PC-3 (cell line): Measurements from ENCODE around the gene LCE1D. TPM values are rescaled to one million over a fixed set of nuclear protein-coding genes. Genes with fewer than 3 reads are reported as not detected.

Experiments used
- ATAC-seq: fragments of 200-7000 bp; cut with Tn5 transposase; 2 replicates; pipeline ENCODE4 v1.9.1; 2020; ENCODE audit warnings: mild to moderate bottlenecking, moderate library complexity
- BruUV-seq: library from RNA; stranded (reverse); fragments of 400-500 nt; replicated peaks from 2 replicates; lab custom pipeline; 2021; lab: Mats Ljungman, UMichigan
- CTCF ChIA-PET: fragments of 300-600 bp; sonication (Branson Sonifier 250); formaldehyde crosslinking; loops from one replicate; lab custom pipeline; 2022; ENCODE audit warnings: antibody characterized with exemption; lab: Charles Lee
- POLR2A ChIA-PET: fragments of 300-600 bp; sonication (Branson Sonifier 250); formaldehyde crosslinking; loops from one replicate; lab custom pipeline; 2022; ENCODE audit warnings: antibody characterized with exemption; ENCODE audit not compliant: unreplicated experiment; lab: Charles Lee
- DNase-seq: peaks from one replicate; pipeline ENCODE4 v3.0.0-alpha.2; 2015
- H2AFZ ChIP-seq: fragments of 300-600 bp; sonication (generic); 2 replicates; pipeline ENCODE4 v1.6.0; 2016; ENCODE audit warnings: antibody characterized with exemption, low read length
- H3F3A ChIP-seq: fragments of 300-600 bp; sonication (generic); one replicate; pipeline ENCODE4 v1.6.0; 2017; ENCODE audit warnings: antibody characterized with exemption, low read length, control low read depth, mild to moderate bottlenecking; ENCODE audit not compliant: unreplicated experiment
- H3K27ac ChIP-seq: fragments of 300-600 bp; sonication (generic); 2 replicates; pipeline ENCODE4 v1.5.1; 2016; ENCODE audit warnings: mild to moderate bottlenecking, low read length
- H3K27me3 ChIP-seq: fragments of 300-600 bp; sonication (generic); 2 replicates; pipeline ENCODE4 v1.6.1; 2016; ENCODE audit warnings: low read length, mixed read lengths
- H3K36me3 ChIP-seq: fragments of 300-600 bp; sonication (generic); 2 replicates; pipeline ENCODE4 v1.6.1; 2016; ENCODE audit warnings: low read depth, mixed run types, low read length, mixed read lengths
- H3K4me1 ChIP-seq: fragments of 300-600 bp; sonication (generic); 2 replicates; pipeline ENCODE4 v1.5.1; 2016; ENCODE audit warnings: low read length; ENCODE audit not compliant: insufficient read depth
- H3K4me2 ChIP-seq: fragments of 300-600 bp; sonication (generic); 2 replicates; pipeline ENCODE4 v1.6.0; 2016; ENCODE audit warnings: low read length
- H3K4me3 ChIP-seq: fragments of 300-600 bp; sonication (generic); 2 replicates; pipeline ENCODE4 v1.5.1; 2016; ENCODE audit warnings: mild to moderate bottlenecking, low read length, mixed read lengths
- H3K79me2 ChIP-seq: fragments of 300-600 bp; sonication (generic); 2 replicates; pipeline ENCODE4 v1.6.1; 2017; ENCODE audit warnings: low read length, mixed read lengths
- H3K9ac ChIP-seq: fragments of 300-600 bp; sonication (generic); 2 replicates; pipeline ENCODE4 v1.6.0; 2016; ENCODE audit warnings: mild to moderate bottlenecking, low read length
- H3K9me2 ChIP-seq: fragments of 300-600 bp; sonication (generic); replicated peaks from 2 replicates; pipeline ENCODE4 v1.6.1; 2016; ENCODE audit warnings: mixed run types, low read length, mixed read lengths
- H3K9me3 ChIP-seq: fragments of 300-600 bp; sonication (generic); 2 replicates; pipeline ENCODE4 v1.6.1; 2016; ENCODE audit warnings: low read length, mixed read lengths
- H4K20me1 ChIP-seq: fragments of 300-600 bp; sonication (generic); 2 replicates; pipeline ENCODE4 v1.6.1; 2016; ENCODE audit warnings: low read length, mixed read lengths
- CTCF ChIP-seq: fragments of 300-600 bp; sonication (generic); conservative IDR thresholded peaks from 2 replicates; pipeline ENCODE4 v1.5.1; 2017; ENCODE audit warnings: antibody characterized with exemption, low read depth, mild to moderate bottlenecking, low read length
- EZH2 ChIP-seq: fragments of 300-600 bp; sonication (generic); IDR thresholded peaks from one replicate; pipeline ENCODE4 v1.6.1; 2017; ENCODE audit warnings: antibody characterized with exemption, mild to moderate bottlenecking, low read length; ENCODE audit not compliant: unreplicated experiment
- EZH2phosphoT487 ChIP-seq: fragments of 300-600 bp; sonication (generic); IDR thresholded peaks from 2 replicates; pipeline ENCODE4 v1.6.1; 2018; ENCODE audit warnings: mild to moderate bottlenecking, antibody characterized with exemption, low read length, borderline replicate concordance
- intact Hi-C: fragments of 100-400 bp; cut with micrococcal nuclease; formaldehyde crosslinking; loops from 2 replicates; pipeline ENCODE4 v1.9.0; 2023
- total RNA-seq: library from RNA; depleted of rRNA; stranded (reverse); fragments of >200 nt; gene quantifications from 2 replicates; pipeline ENCODE4 v1.2.3, GENCODE V29; 2014

Gene LCE1D
- total RNA-seq, 1 experiment from 2014 or later, result not detected

- H4K20me1 ChIP-seq, result no peaks in the 10 kb centered on the region
- H3K4me1 ChIP-seq, result no peaks in the 10 kb centered on the region
- H3K9me2 ChIP-seq, result no peaks in the 10 kb centered on the region
- H3K4me2 ChIP-seq, result no peak overlapping the region
- no peaks in the 10 kb centered on the region for H3F3A ChIP-seq
- POLR2A ChIA-PET, result no interaction called here
- ATAC-seq (no peak), DNase-seq (no peak)
- intact Hi-C loops, result no loop called here
- H3K9me3 ChIP-seq, result no peaks in the 10 kb centered on the region
- CTCF ChIA-PET, result no interaction called here
- no peaks in the 10 kb centered on the region for H3K36me3 ChIP-seq
- BruUV-seq, result no TSS peak
- no peak overlapping the region for H2AFZ ChIP-seq
- H3K4me3 ChIP-seq, result no peak overlapping the region
- H3K27me3 ChIP-seq, result peaks cover 54% of the 10 kb centered on the region
- no peak overlapping the region for H3K27ac ChIP-seq
- no peaks in the 10 kb centered on the region for H3K79me2 ChIP-seq
- TF ChIP-seq CTCF, result no peak
- no peak for TF ChIP-seq EZH2phosphoT487
- TF ChIP-seq EZH2, result no peak
- no peak overlapping the region for H3K9ac ChIP-seq
Measured at GRCh38 chr1:152823294-152823693, 26.8 kb downstream of the LCE1D start.

- H3K4me2 ChIP-seq, result no peak overlapping the region
- POLR2A ChIA-PET, result no interaction called here
- no peak for DNase-seq
- H3K79me2 ChIP-seq, result no peaks in the 10 kb centered on the region
- no peak overlapping the region for H3K9ac ChIP-seq
- no peaks in the 10 kb centered on the region for H3K36me3 ChIP-seq
- intact Hi-C loops, result no loop called here
- H3K9me3 ChIP-seq, result no peaks in the 10 kb centered on the region
- no peaks in the 10 kb centered on the region for H4K20me1 ChIP-seq
- no peak overlapping the region for H3K27ac ChIP-seq
- no peak overlapping the region for H2AFZ ChIP-seq
- no peak overlapping the region for H3K4me3 ChIP-seq
- peaks cover 65% of the 10 kb centered on the region for H3K27me3 ChIP-seq
- H3K4me1 ChIP-seq, result no peaks in the 10 kb centered on the region
- no peaks in the 10 kb centered on the region for H3F3A ChIP-seq
- BruUV-seq, result no TSS peak
- ATAC-seq, result no peak
- no peak for TF ChIP-seq CTCF
- no peak for TF ChIP-seq EZH2
- no peak for TF ChIP-seq EZH2phosphoT487
- no peaks in the 10 kb centered on the region for H3K9me2 ChIP-seq
- CTCF ChIA-PET, result no interaction called here
Measured at GRCh38 chr1:152824964-152825363, 28.4 kb downstream of the LCE1D start.

- H3K27ac ChIP-seq, result no peak within 1 kb of the TSS
- no peaks in the 10 kb centered on the region for H3K4me1 ChIP-seq
- H3F3A ChIP-seq, result no peaks in the 10 kb centered on the region
- ChIA-PET POLR2A (no interaction called here), CTCF (no interaction called here)
- no peak for TF ChIP-seq CTCF
- no peak for TF ChIP-seq EZH2
- no peak for TF ChIP-seq EZH2phosphoT487
- no peak for DNase-seq
- H3K9me3 ChIP-seq, result no peaks in the 10 kb centered on the region
- no peaks in the 10 kb centered on the region for H4K20me1 ChIP-seq
- intact Hi-C loops, result no loop called here
- H2AFZ ChIP-seq, result no peak within 1 kb of the TSS
- no peaks in the 10 kb centered on the region for H3K36me3 ChIP-seq
- ATAC-seq, result no peak
- no peak within 1 kb of the TSS for H3K4me2 ChIP-seq
- BruUV-seq, result no TSS peak
- H3K9me2 ChIP-seq, result no peaks in the 10 kb centered on the region
- H3K27me3 ChIP-seq, result peaks cover 57% of the 10 kb centered on the region
- no peak within 1 kb of the TSS for H3K9ac ChIP-seq
- no peaks in the 10 kb centered on the region for H3K79me2 ChIP-seq
- H3K4me3 ChIP-seq, result no peak within 1 kb of the TSS
Measured at GRCh38 chr1:152827173-152827572, 30.7 kb downstream of the LCE1D start, which contains the start of gene LCE1A. TSS of gene LCE1A (plus strand) at chr1:152827473. CDS start at chr1:152827473, 0 bp downstream.
